GM23338 (cell line): ENCODE data around the gene IPCEF1. TPM values are rescaled to one million over a fixed set of nuclear protein-coding genes. Genes with fewer than 3 reads are reported as not detected.

ENCODE experiments used
- ATAC-seq: fragments of 200-7000 bp; cut with Tn5 transposase; 3 replicates; pipeline ENCODE4 v1.9.1; 2020
- DNase-seq: peaks from one replicate; pipeline ENCODE4 v3.0.0-alpha.2; 2015; ENCODE audit warnings: low spot score
- H2AFZ ChIP-seq: fragments of 200-600 bp; sonication (generic); 2 replicates; pipeline ENCODE4 v1.8.0; 2016; ENCODE audit warnings: antibody characterized with exemption, mild to moderate bottlenecking, moderate library complexity
- H3F3A ChIP-seq: fragments of 200-600 bp; sonication (generic); replicated peaks from 2 replicates; pipeline ENCODE4 v1.8.0; 2017; ENCODE audit warnings: antibody characterized with exemption, mixed run types, low read depth
- H3K27ac ChIP-seq: fragments of 200-600 bp; sonication (generic); 2 replicates; pipeline ENCODE4 v1.6.1; 2016; ENCODE audit warnings: low read depth
- H3K27me3 ChIP-seq: fragments of 200-600 bp; sonication (generic); 2 replicates; pipeline ENCODE4 v1.8.0; 2016; ENCODE audit warnings: mild to moderate bottlenecking, mixed run types, moderate library complexity; ENCODE audit not compliant: insufficient read depth
- H3K36me3 ChIP-seq: fragments of 200-600 bp; sonication (generic); 2 replicates; pipeline ENCODE4 v1.8.0; 2016; ENCODE audit warnings: mild to moderate bottlenecking; ENCODE audit not compliant: insufficient read depth
- H3K4me1 ChIP-seq: fragments of 200-600 bp; sonication (generic); 2 replicates; pipeline ENCODE4 v1.8.0; 2016; ENCODE audit warnings: mild to moderate bottlenecking, moderate library complexity; ENCODE audit not compliant: insufficient read depth
- H3K4me2 ChIP-seq: fragments of 200-600 bp; sonication (generic); 2 replicates; pipeline ENCODE4 v1.7.1; 2017; ENCODE audit warnings: mixed run types
- H3K4me3 ChIP-seq: fragments of 200-600 bp; sonication (generic); 2 replicates; pipeline ENCODE4 v1.6.1; 2016; ENCODE audit warnings: mixed run types
- H3K79me2 ChIP-seq: fragments of 200-600 bp; sonication (generic); replicated peaks from 2 replicates; pipeline ENCODE4 v1.8.0; 2017; ENCODE audit warnings: mild to moderate bottlenecking; ENCODE audit not compliant: insufficient read depth
- H3K9me2 ChIP-seq: fragments of 200-600 bp; sonication (generic); 2 replicates; pipeline ENCODE4 v1.8.0; 2017; ENCODE audit not compliant: insufficient read depth
- H4K20me1 ChIP-seq: fragments of 200-600 bp; sonication (generic); replicated peaks from 2 replicates; pipeline ENCODE4 v1.8.0; 2017; ENCODE audit warnings: mild to moderate bottlenecking; ENCODE audit not compliant: insufficient read depth
- H3K27ac Mint-ChIP-seq: 2 replicates; pipeline ENCODE4 v1.8.0; 2020; ENCODE audit warnings: inconsistent platforms, mild to moderate bottlenecking, moderate library complexity, mixed read lengths
- H3K27me3 Mint-ChIP-seq: 3 replicates; pipeline ENCODE4 v1.8.0; 2022; ENCODE audit warnings: low read depth, mild to moderate bottlenecking, moderate library complexity, mixed read lengths, inconsistent platforms; ENCODE audit not compliant: insufficient read depth, poor library complexity
- H3K36me3 Mint-ChIP-seq: 3 replicates; pipeline ENCODE4 v1.8.0; 2021; ENCODE audit warnings: low read depth, mild to moderate bottlenecking, inconsistent platforms, moderate library complexity, mixed read lengths
- H3K4me1 Mint-ChIP-seq: 3 replicates; pipeline ENCODE4 v1.8.0; 2020; ENCODE audit warnings: mild to moderate bottlenecking, inconsistent platforms, mixed read lengths
- H3K4me3 Mint-ChIP-seq: 3 replicates; pipeline ENCODE4 v1.8.0; 2021; ENCODE audit warnings: moderate library complexity, mild to moderate bottlenecking, inconsistent platforms, mixed read lengths
- H3K9me3 Mint-ChIP-seq: 3 replicates; pipeline ENCODE4 v1.8.0; 2020; ENCODE audit warnings: moderate library complexity, mild to moderate bottlenecking, inconsistent platforms, mixed read lengths
- NANOG ChIP-seq: IDR thresholded peaks from 2 replicates; pipeline ENCODE4 v1.6.1; 2016; ENCODE audit warnings: antibody characterized with exemption, borderline replicate concordance
- ZNF114 ChIP-seq: fragments of 250-450 bp; sonication (Bioruptor Pico); IDR thresholded peaks from 2 replicates; pipeline ENCODE4 v1.5.0; 2020; ENCODE audit warnings: mild to moderate bottlenecking, moderate library complexity
- ZNF331 ChIP-seq: fragments of 250-450 bp; sonication (Bioruptor Pico); IDR thresholded peaks from 2 replicates; pipeline ENCODE4 v1.5.0; 2020; ENCODE audit warnings: low read depth, mild to moderate bottlenecking, moderate library complexity
- polyA plus RNA-seq: library from polyadenylated mRNA; unstranded; fragments of >200 nt; fragmentation: Nextera tagmentation; extraction: Ambion mirVana; gene quantifications from 2 replicates; pipeline ENCODE4 v1.2.1, GENCODE V29; 2016
- total RNA-seq: library from RNA; depleted of rRNA; stranded (reverse); fragments of >200 nt; shearing (Covaris generic); gene quantifications from 2 replicates; pipeline ENCODE4 v1.2.3, GENCODE V29; 2014
- TF ChIP-seq, protein P1 (sequence below): fragments of 250-450 bp; sonication (Bioruptor Pico); IDR thresholded peaks from 2 replicates; pipeline ENCODE4 v1.5.0; 2020; ENCODE audit warnings: mild to moderate bottlenecking, moderate library complexity
- TF ChIP-seq, protein P2 (sequence below): IDR thresholded peaks from 2 replicates; pipeline ENCODE4 v1.6.1; 2016; ENCODE audit warnings: antibody characterized with exemption
- TF ChIP-seq, protein P3 (sequence below): IDR thresholded peaks from one replicate; pipeline ENCODE4 v1.6.1; 2018; ENCODE audit warnings: antibody characterized with exemption; ENCODE audit not compliant: unreplicated experiment
- TF ChIP-seq, protein P4 (sequence below), 2 experiments: fragments of 200-600 bp in 1 of 2; sonication (generic) in 1 of 2; conservative IDR thresholded peaks; 2 replicates each; pipeline versions ENCODE4 v1.5.1 to v1.6.1; 2016 to 2017; ENCODE audit warnings: antibody characterized with exemption in 2 of 2, low read depth in 2 of 2, mild to moderate bottlenecking in 2 of 2, moderate library complexity in 1 of 2

IPCEF1 gene
- total and polyA plus RNA-seq, 2 experiments from 2014 or later, result 0.15 to 1.8 TPM

GRCh38 chr6:154246723-154247118, 109.9 kb downstream of the IPCEF1 start:
- peak overlapping the region; percentile 67 for H3K4me2 ChIP-seq
- no peaks in the 10 kb centered on the region for H3K79me2 ChIP-seq

DNA sequence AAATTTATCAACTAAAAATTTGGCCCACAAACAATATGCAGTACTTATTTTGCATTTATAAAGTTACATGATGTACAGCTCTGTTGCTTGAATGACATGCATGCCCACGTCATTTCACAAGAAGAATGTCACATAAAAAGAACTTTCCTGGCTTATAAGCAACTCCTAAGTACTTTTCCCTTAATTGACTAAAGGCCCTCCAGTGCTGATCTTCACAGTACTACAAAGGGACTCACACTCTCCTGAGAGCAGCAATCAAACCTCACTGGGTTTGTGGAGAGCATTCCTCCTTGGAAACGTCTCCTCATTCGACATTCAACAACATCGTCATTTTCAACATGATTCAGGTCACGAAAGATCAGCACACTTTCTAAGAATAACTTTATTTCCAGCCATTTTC, 111.1 kb downstream of the IPCEF1 start:
- no peak for DNase-seq
- Histone ChIP-seq H3K79me2 (no peaks in the 10 kb centered on the region), H3K4me2 (0 out of 2 replicates have a peak overlapping the region, but pooled peaks have one; percentile 67), H2AFZ (peak overlapping the region; percentile 70; the same call in 1 of the 2 replicates), H3K36me3 (no peaks in the 10 kb centered on the region), H3K27me3 (no peaks in the 10 kb centered on the region), H3K9me2 (no peaks in the 10 kb centered on the region), H4K20me1 (no peaks in the 10 kb centered on the region), H3K4me1 (peaks cover 36% of the 10 kb centered on the region), H3K27ac (no peak overlapping the region), H3K4me3 (no peak overlapping the region), H3F3A (no peaks in the 10 kb centered on the region)
- no peaks in the 10 kb centered on the region for H3K9me3 Mint-ChIP-seq
- H3K4me1 Mint-ChIP-seq, result peaks cover 64% of the 10 kb centered on the region
- H3K4me3 Mint-ChIP-seq, result no peak overlapping the region
- ATAC-seq, result peak; percentile 19; the same call in 1 of the 3 replicates
- H3K27ac Mint-ChIP-seq, result no peak overlapping the region
- no peaks in the 10 kb centered on the region for H3K36me3 Mint-ChIP-seq
- no peaks in the 10 kb centered on the region for H3K27me3 Mint-ChIP-seq
- TF ChIP-seq ZNF331 (CRISPR knock-in tag), result no peak
- TF ChIP-seq NANOG, result no peak
- TF ChIP-seq, protein P1, sequence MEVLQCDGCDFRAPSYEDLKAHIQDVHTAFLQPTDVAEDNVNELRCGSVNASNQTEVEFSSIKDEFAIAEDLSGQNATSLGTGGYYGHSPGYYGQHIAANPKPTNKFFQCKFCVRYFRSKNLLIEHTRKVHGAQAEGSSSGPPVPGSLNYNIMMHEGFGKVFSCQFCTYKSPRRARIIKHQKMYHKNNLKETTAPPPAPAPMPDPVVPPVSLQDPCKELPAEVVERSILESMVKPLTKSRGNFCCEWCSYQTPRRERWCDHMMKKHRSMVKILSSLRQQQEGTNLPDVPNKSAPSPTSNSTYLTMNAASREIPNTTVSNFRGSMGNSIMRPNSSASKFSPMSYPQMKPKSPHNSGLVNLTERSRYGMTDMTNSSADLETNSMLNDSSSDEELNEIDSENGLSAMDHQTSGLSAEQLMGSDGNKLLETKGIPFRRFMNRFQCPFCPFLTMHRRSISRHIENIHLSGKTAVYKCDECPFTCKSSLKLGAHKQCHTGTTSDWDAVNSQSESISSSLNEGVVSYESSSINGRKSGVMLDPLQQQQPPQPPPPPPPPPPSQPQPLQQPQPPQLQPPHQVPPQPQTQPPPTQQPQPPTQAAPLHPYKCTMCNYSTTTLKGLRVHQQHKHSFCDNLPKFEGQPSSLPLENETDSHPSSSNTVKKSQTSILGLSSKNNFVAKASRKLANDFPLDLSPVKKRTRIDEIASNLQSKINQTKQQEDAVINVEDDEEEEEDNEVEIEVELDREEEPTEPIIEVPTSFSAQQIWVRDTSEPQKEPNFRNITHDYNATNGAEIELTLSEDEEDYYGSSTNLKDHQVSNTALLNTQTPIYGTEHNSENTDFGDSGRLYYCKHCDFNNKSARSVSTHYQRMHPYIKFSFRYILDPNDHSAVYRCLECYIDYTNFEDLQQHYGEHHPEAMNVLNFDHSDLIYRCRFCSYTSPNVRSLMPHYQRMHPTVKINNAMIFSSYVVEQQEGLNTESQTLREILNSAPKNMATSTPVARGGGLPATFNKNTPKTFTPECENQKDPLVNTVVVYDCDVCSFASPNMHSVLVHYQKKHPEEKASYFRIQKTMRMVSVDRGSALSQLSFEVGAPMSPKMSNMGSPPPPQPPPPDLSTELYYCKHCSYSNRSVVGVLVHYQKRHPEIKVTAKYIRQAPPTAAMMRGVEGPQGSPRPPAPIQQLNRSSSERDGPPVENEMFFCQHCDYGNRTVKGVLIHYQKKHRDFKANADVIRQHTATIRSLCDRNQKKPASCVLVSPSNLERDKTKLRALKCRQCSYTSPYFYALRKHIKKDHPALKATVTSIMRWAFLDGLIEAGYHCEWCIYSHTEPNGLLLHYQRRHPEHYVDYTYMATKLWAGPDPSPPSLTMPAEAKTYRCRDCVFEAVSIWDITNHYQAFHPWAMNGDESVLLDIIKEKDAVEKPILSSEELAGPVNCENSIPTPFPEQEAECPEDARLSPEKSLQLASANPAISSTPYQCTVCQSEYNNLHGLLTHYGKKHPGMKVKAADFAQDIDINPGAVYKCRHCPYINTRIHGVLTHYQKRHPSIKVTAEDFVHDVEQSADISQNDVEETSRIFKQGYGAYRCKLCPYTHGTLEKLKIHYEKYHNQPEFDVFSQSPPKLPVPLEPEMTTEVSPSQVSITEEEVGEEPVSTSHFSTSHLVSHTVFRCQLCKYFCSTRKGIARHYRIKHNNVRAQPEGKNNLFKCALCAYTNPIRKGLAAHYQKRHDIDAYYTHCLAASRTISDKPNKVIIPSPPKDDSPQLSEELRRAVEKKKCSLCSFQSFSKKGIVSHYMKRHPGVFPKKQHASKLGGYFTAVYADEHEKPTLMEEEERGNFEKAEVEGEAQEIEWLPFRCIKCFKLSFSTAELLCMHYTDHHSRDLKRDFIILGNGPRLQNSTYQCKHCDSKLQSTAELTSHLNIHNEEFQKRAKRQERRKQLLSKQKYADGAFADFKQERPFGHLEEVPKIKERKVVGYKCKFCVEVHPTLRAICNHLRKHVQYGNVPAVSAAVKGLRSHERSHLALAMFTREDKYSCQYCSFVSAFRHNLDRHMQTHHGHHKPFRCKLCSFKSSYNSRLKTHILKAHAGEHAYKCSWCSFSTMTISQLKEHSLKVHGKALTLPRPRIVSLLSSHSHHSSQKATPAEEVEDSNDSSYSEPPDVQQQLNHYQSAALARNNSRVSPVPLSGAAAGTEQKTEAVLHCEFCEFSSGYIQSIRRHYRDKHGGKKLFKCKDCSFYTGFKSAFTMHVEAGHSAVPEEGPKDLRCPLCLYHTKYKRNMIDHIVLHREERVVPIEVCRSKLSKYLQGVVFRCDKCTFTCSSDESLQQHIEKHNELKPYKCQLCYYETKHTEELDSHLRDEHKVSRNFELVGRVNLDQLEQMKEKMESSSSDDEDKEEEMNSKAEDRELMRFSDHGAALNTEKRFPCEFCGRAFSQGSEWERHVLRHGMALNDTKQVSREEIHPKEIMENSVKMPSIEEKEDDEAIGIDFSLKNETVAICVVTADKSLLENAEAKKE (CRISPR knock-in tag), result no peak
- TF ChIP-seq ZNF114 (CRISPR knock-in tag), result no peak
- TF ChIP-seq, protein P2, sequence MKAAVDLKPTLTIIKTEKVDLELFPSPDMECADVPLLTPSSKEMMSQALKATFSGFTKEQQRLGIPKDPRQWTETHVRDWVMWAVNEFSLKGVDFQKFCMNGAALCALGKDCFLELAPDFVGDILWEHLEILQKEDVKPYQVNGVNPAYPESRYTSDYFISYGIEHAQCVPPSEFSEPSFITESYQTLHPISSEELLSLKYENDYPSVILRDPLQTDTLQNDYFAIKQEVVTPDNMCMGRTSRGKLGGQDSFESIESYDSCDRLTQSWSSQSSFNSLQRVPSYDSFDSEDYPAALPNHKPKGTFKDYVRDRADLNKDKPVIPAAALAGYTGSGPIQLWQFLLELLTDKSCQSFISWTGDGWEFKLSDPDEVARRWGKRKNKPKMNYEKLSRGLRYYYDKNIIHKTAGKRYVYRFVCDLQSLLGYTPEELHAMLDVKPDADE, result no peak
- TF ChIP-seq, protein P3, sequence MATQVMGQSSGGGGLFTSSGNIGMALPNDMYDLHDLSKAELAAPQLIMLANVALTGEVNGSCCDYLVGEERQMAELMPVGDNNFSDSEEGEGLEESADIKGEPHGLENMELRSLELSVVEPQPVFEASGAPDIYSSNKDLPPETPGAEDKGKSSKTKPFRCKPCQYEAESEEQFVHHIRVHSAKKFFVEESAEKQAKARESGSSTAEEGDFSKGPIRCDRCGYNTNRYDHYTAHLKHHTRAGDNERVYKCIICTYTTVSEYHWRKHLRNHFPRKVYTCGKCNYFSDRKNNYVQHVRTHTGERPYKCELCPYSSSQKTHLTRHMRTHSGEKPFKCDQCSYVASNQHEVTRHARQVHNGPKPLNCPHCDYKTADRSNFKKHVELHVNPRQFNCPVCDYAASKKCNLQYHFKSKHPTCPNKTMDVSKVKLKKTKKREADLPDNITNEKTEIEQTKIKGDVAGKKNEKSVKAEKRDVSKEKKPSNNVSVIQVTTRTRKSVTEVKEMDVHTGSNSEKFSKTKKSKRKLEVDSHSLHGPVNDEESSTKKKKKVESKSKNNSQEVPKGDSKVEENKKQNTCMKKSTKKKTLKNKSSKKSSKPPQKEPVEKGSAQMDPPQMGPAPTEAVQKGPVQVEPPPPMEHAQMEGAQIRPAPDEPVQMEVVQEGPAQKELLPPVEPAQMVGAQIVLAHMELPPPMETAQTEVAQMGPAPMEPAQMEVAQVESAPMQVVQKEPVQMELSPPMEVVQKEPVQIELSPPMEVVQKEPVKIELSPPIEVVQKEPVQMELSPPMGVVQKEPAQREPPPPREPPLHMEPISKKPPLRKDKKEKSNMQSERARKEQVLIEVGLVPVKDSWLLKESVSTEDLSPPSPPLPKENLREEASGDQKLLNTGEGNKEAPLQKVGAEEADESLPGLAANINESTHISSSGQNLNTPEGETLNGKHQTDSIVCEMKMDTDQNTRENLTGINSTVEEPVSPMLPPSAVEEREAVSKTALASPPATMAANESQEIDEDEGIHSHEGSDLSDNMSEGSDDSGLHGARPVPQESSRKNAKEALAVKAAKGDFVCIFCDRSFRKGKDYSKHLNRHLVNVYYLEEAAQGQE, result no peak

More at GRCh38 chr6:154246723-154247118, 109.9 kb downstream of the IPCEF1 start:
- 0 out of 2 replicates have a peak overlapping the region, but pooled peaks have one; percentile 15 for H2AFZ ChIP-seq
- TF ChIP-seq, protein P4, sequence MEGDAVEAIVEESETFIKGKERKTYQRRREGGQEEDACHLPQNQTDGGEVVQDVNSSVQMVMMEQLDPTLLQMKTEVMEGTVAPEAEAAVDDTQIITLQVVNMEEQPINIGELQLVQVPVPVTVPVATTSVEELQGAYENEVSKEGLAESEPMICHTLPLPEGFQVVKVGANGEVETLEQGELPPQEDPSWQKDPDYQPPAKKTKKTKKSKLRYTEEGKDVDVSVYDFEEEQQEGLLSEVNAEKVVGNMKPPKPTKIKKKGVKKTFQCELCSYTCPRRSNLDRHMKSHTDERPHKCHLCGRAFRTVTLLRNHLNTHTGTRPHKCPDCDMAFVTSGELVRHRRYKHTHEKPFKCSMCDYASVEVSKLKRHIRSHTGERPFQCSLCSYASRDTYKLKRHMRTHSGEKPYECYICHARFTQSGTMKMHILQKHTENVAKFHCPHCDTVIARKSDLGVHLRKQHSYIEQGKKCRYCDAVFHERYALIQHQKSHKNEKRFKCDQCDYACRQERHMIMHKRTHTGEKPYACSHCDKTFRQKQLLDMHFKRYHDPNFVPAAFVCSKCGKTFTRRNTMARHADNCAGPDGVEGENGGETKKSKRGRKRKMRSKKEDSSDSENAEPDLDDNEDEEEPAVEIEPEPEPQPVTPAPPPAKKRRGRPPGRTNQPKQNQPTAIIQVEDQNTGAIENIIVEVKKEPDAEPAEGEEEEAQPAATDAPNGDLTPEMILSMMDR (conservative IDR thresholded peaks at IDR 0.05; ENCODE audit: low read depth in 2 of 2), result no peak
- TF ChIP-seq ZNF114 (CRISPR knock-in tag), result no peak
- DNase-seq (no peak), ATAC-seq (no peak)
- peak overlapping the region; percentile 29 for H3K4me3 ChIP-seq
- H3K36me3 Mint-ChIP-seq, result no peaks in the 10 kb centered on the region
- peak overlapping the region; percentile 72 for H3K4me3 Mint-ChIP-seq
- no peaks in the 10 kb centered on the region for H3K36me3 ChIP-seq
- no peaks in the 10 kb centered on the region for H3K27me3 Mint-ChIP-seq
- peak overlapping the region; percentile 82 for H3K27ac ChIP-seq
- H3F3A ChIP-seq, result no peaks in the 10 kb centered on the region
- H4K20me1 ChIP-seq, result no peaks in the 10 kb centered on the region
- no peaks in the 10 kb centered on the region for H3K9me3 Mint-ChIP-seq
- H3K9me2 ChIP-seq, result no peaks in the 10 kb centered on the region
- peak overlapping the region; percentile 97 for H3K27ac Mint-ChIP-seq
- H3K27me3 ChIP-seq, result no peaks in the 10 kb centered on the region
- peaks cover 36% of the 10 kb centered on the region for H3K4me1 ChIP-seq
- H3K4me1 Mint-ChIP-seq, result peaks cover 64% of the 10 kb centered on the region
